ENCODE data around the gene ABCA6.
"Not testable (repeated sequence)": the region's sequence is repeated elsewhere in the genome, so short reads cannot be mapped to it uniquely, and the experiment has no call there.

The ABCA6 gene

GRCh38 chr17:69070378-69071232, 71.1 kb downstream of the ABCA6 start:
- not testable (repeated sequence) for DNase-seq

- DNase-seq: no peak
Observed at GRCh38 chr17:69069226-69069750, 72.4 kb downstream of the ABCA6 start.

- no peak for DNase-seq
Observed at GRCh38 chr17:69067274-69068047, 74.2 kb downstream of the ABCA6 start.

GRCh38 chr17:69066482-69066881, 75.2 kb downstream of the ABCA6 start:
- no peak for DNase-seq

- no peak for DNase-seq
Observed at GRCh38 chr17:69065113-69065512, 76.6 kb downstream of the ABCA6 start.

GRCh38 chr17:69064476-69064875, 77.2 kb downstream of the ABCA6 start:
- DNase-seq: no peak

- no peak for DNase-seq
Observed at GRCh38 chr17:69064001-69064400, 77.7 kb downstream of the ABCA6 start.

- no peak for DNase-seq
Observed at GRCh38 chr17:69062860-69063581, 78.7 kb downstream of the ABCA6 start.

- no peak for DNase-seq
Observed at GRCh38 chr17:69061721-69062556, 79.8 kb downstream of the ABCA6 start.

GRCh38 chr17:69060822-69061221, 80.9 kb downstream of the ABCA6 start, which contains the start of gene ABCA9:
ABCA9 (minus strand) TSS chr17:69060927; CDS start chr17:69051126, 9,801 bp downstream.
- no peak for DNase-seq

GRCh38 chr17:69059458-69060175, 82.1 kb downstream of the ABCA6 start:
- no peak for DNase-seq

GRCh38 chr17:69058165-69058564, 83.5 kb downstream of the ABCA6 start:
- no peak for DNase-seq

- DNase-seq: no peak
Observed at GRCh38 chr17:69057280-69057679, 84.4 kb downstream of the ABCA6 start.

- no peak for DNase-seq
Observed at GRCh38 chr17:69056179-69056823, 85.4 kb downstream of the ABCA6 start.

- DNase-seq: no peak
Observed at GRCh38 chr17:69055334-69055733, 86.4 kb downstream of the ABCA6 start.

GRCh38 chr17:69050999-69051775, 90.5 kb downstream of the ABCA6 start:
- DNase-seq: no peak

- DNase-seq: no peak
Observed at GRCh38 chr17:69048634-69049033, 93.1 kb downstream of the ABCA6 start.

- DNase-seq: no peak
Observed at GRCh38 chr17:69047368-69048263, 94.1 kb downstream of the ABCA6 start.
